ENCODE measurements around the gene C21orf91. TPM values are rescaled to one million over a fixed set of nuclear protein-coding genes. Genes with fewer than 3 reads are reported as not detected.

C21orf91 gene
- total and polyA plus RNA-seq, 2 experiments from 2014 or later, result 10.9 to 20.0 TPM

DNA sequence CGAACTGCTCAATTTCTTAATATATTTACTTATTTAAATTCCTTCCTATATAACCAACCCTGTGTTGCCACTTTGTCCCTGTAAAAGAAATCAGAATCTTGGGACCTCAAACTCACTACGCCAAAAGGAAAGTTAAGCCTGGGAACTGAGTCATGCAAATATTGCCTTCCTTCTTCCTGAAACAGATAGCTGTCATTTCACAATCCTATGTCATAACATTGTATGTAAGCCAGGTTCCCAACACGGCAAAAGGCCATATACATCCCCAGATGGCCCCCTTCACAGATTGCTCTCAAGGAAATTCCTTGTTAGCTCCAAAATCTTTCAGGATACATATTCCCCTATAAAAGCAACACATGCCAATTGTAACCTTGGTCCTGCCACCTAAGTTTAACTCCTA is 39.7 kb downstream of the C21orf91 start (continued):
- TF ChIP-seq ZNF462 (CRISPR knock-in tag; IDR thresholded peaks at IDR 0.05) (no peak), POLR2AphosphoS5 (IDR thresholded peaks at IDR 0.05; ENCODE audit: low read depth) (no peak), EZH2 (IDR thresholded peaks at IDR 0.05; ENCODE audit: low read depth, unreplicated experiment) (no peak)

GRCh38 chr21:17777072-17777765 is 41.9 kb downstream of the C21orf91 start:
- Histone ChIP-seq H3K4me2 (no peak overlapping the region), H2AFZ (no peak overlapping the region), H3K27ac (ENCODE audit: low read depth) (no peak overlapping the region), H3K4me3 (no peak overlapping the region), H3K27me3 (ENCODE audit: insufficient read depth) (no peaks in the 10 kb centered on the region), H3K79me2 (replicated peaks; ENCODE audit: insufficient read depth) (no peaks in the 10 kb centered on the region), H3K9me2 (ENCODE audit: insufficient read depth) (no peaks in the 10 kb centered on the region), H3K4me1 (ENCODE audit: insufficient read depth) (peaks cover 14% of the 10 kb centered on the region), H3F3A (replicated peaks; ENCODE audit: low read depth) (no peaks in the 10 kb centered on the region), H3K36me3 (ENCODE audit: insufficient read depth) (no peaks in the 10 kb centered on the region), H4K20me1 (replicated peaks; ENCODE audit: insufficient read depth) (no peaks in the 10 kb centered on the region)
- H3K9me3 Mint-ChIP-seq, result peaks cover 23% of the 10 kb centered on the region
- no peak overlapping the region for H3K27ac Mint-ChIP-seq
- no peak for ATAC-seq
- no peak overlapping the region for H3K4me3 Mint-ChIP-seq
- H3K36me3 Mint-ChIP-seq (ENCODE audit: low read depth), result peaks cover 17% of the 10 kb centered on the region; the same call in 2 of the 3 replicates
- H3K27me3 Mint-ChIP-seq (ENCODE audit: insufficient read depth, low read depth, poor library complexity), result no peaks in the 10 kb centered on the region
- peaks cover 14% of the 10 kb centered on the region for H3K4me1 Mint-ChIP-seq
- DNase-seq (ENCODE audit: low spot score), result no peak
- TF ChIP-seq ZNF114 (CRISPR knock-in tag; IDR thresholded peaks at IDR 0.05) (no peak), EZH2phosphoT487 (IDR thresholded peaks at IDR 0.05; ENCODE audit: unreplicated experiment) (no peak), STAT1 (IDR thresholded peaks at IDR 0.05; ENCODE audit: unreplicated experiment) (no peak), NANOG (IDR thresholded peaks at IDR 0.05; ENCODE audit: borderline replicate concordance) (no peak), EZH2 (IDR thresholded peaks at IDR 0.05; ENCODE audit: low read depth, unreplicated experiment) (no peak), JUNB (IDR thresholded peaks at IDR 0.05; ENCODE audit: unreplicated experiment) (no peak), ZNF331 (CRISPR knock-in tag; IDR thresholded peaks at IDR 0.05; ENCODE audit: low read depth) (no peak), CREB1 (CRISPR knock-in tag; IDR thresholded peaks at IDR 0.05; ENCODE audit: low read depth) (no peak), POLR2AphosphoS5 (IDR thresholded peaks at IDR 0.05; ENCODE audit: low read depth) (no peak)

All from GM23338 (cell line).